PC-3 (cell line): ENCODE data around the gene ANXA6. TPM values are rescaled to one million over a fixed set of nuclear protein-coding genes. Genes with fewer than 3 reads are reported as not detected.
A peak's percentile ranks its signal among the peaks of the same experiment; 100 is the strongest.

ENCODE experiments used
- ATAC-seq: fragments of 200-7000 bp; cut with Tn5 transposase; 2 replicates; pipeline ENCODE4 v1.9.1; 2020; ENCODE audit warnings: mild to moderate bottlenecking, moderate library complexity
- BruUV-seq: library from RNA; stranded (reverse); fragments of 400-500 nt; replicated peaks from 2 replicates; lab custom pipeline; 2021; lab: Mats Ljungman, UMichigan
- CTCF ChIA-PET: fragments of 300-600 bp; sonication (Branson Sonifier 250); formaldehyde crosslinking; loops from one replicate; lab custom pipeline; 2022; ENCODE audit warnings: antibody characterized with exemption; lab: Charles Lee
- POLR2A ChIA-PET: fragments of 300-600 bp; sonication (Branson Sonifier 250); formaldehyde crosslinking; loops from one replicate; lab custom pipeline; 2022; ENCODE audit warnings: antibody characterized with exemption; ENCODE audit not compliant: unreplicated experiment; lab: Charles Lee
- DNase-seq: peaks from one replicate; pipeline ENCODE4 v3.0.0-alpha.2; 2015
- H2AFZ ChIP-seq: fragments of 300-600 bp; sonication (generic); 2 replicates; pipeline ENCODE4 v1.6.0; 2016; ENCODE audit warnings: antibody characterized with exemption, low read length
- H3F3A ChIP-seq: fragments of 300-600 bp; sonication (generic); one replicate; pipeline ENCODE4 v1.6.0; 2017; ENCODE audit warnings: antibody characterized with exemption, low read length, control low read depth, mild to moderate bottlenecking; ENCODE audit not compliant: unreplicated experiment
- H3K27ac ChIP-seq: fragments of 300-600 bp; sonication (generic); 2 replicates; pipeline ENCODE4 v1.5.1; 2016; ENCODE audit warnings: mild to moderate bottlenecking, low read length
- H3K27me3 ChIP-seq: fragments of 300-600 bp; sonication (generic); 2 replicates; pipeline ENCODE4 v1.6.1; 2016; ENCODE audit warnings: low read length, mixed read lengths
- H3K36me3 ChIP-seq: fragments of 300-600 bp; sonication (generic); 2 replicates; pipeline ENCODE4 v1.6.1; 2016; ENCODE audit warnings: low read depth, mixed run types, low read length, mixed read lengths
- H3K4me1 ChIP-seq: fragments of 300-600 bp; sonication (generic); 2 replicates; pipeline ENCODE4 v1.5.1; 2016; ENCODE audit warnings: low read length; ENCODE audit not compliant: insufficient read depth
- H3K4me2 ChIP-seq: fragments of 300-600 bp; sonication (generic); 2 replicates; pipeline ENCODE4 v1.6.0; 2016; ENCODE audit warnings: low read length
- H3K4me3 ChIP-seq: fragments of 300-600 bp; sonication (generic); 2 replicates; pipeline ENCODE4 v1.5.1; 2016; ENCODE audit warnings: mild to moderate bottlenecking, low read length, mixed read lengths
- H3K79me2 ChIP-seq: fragments of 300-600 bp; sonication (generic); 2 replicates; pipeline ENCODE4 v1.6.1; 2017; ENCODE audit warnings: low read length, mixed read lengths
- H3K9ac ChIP-seq: fragments of 300-600 bp; sonication (generic); 2 replicates; pipeline ENCODE4 v1.6.0; 2016; ENCODE audit warnings: mild to moderate bottlenecking, low read length
- H3K9me2 ChIP-seq: fragments of 300-600 bp; sonication (generic); replicated peaks from 2 replicates; pipeline ENCODE4 v1.6.1; 2016; ENCODE audit warnings: mixed run types, low read length, mixed read lengths
- H3K9me3 ChIP-seq: fragments of 300-600 bp; sonication (generic); 2 replicates; pipeline ENCODE4 v1.6.1; 2016; ENCODE audit warnings: low read length, mixed read lengths
- H4K20me1 ChIP-seq: fragments of 300-600 bp; sonication (generic); 2 replicates; pipeline ENCODE4 v1.6.1; 2016; ENCODE audit warnings: low read length, mixed read lengths
- CTCF ChIP-seq: fragments of 300-600 bp; sonication (generic); conservative IDR thresholded peaks from 2 replicates; pipeline ENCODE4 v1.5.1; 2017; ENCODE audit warnings: antibody characterized with exemption, low read depth, mild to moderate bottlenecking, low read length
- EZH2 ChIP-seq: fragments of 300-600 bp; sonication (generic); IDR thresholded peaks from one replicate; pipeline ENCODE4 v1.6.1; 2017; ENCODE audit warnings: antibody characterized with exemption, mild to moderate bottlenecking, low read length; ENCODE audit not compliant: unreplicated experiment
- EZH2phosphoT487 ChIP-seq: fragments of 300-600 bp; sonication (generic); IDR thresholded peaks from 2 replicates; pipeline ENCODE4 v1.6.1; 2018; ENCODE audit warnings: mild to moderate bottlenecking, antibody characterized with exemption, low read length, borderline replicate concordance
- intact Hi-C: fragments of 100-400 bp; cut with micrococcal nuclease; formaldehyde crosslinking; loops from 2 replicates; pipeline ENCODE4 v1.9.0; 2023
- total RNA-seq: library from RNA; depleted of rRNA; stranded (reverse); fragments of >200 nt; gene quantifications from 2 replicates; pipeline ENCODE4 v1.2.3, GENCODE V29; 2014

The ANXA6 gene
- total RNA-seq, 1 experiment from 2014 or later: 122 TPM

GRCh38 chr5:151183456-151184245, 26.1 kb upstream of the ANXA6 start:
- Histone ChIP-seq H3K36me3 (no peaks in the 10 kb centered on the region), H4K20me1 (no peaks in the 10 kb centered on the region), H3K4me3 (no peak overlapping the region), H2AFZ (no peak overlapping the region), H3F3A (no peaks in the 10 kb centered on the region), H3K79me2 (no peaks in the 10 kb centered on the region), H3K4me1 (peaks cover 16% of the 10 kb centered on the region), H3K27ac (peak overlapping the region; percentile 69), H3K9ac (peak overlapping the region; percentile 11; the same call in 1 of the 2 replicates), H3K27me3 (no peaks in the 10 kb centered on the region), H3K9me3 (no peaks in the 10 kb centered on the region), H3K4me2 (peak overlapping the region; percentile 36), H3K9me2 (no peaks in the 10 kb centered on the region)
- CTCF ChIA-PET: no interaction called here
- intact Hi-C loops: loop anchor here (1.0 kb wide), 1 partner anchor 40 kb away; no protein-coding TSS in a partner anchor
- ATAC-seq (peak; percentile 99), DNase-seq (peak; percentile 69)
- POLR2A ChIA-PET: interaction anchor here (0.6 kb wide), 1 partner anchor 69 kb away, joined by 4 read pairs; no protein-coding TSS in a partner anchor
- TF ChIP-seq EZH2phosphoT487 (no peak), CTCF (no peak), EZH2 (no peak)
- no TSS peak for BruUV-seq

- ATAC-seq (no peak), DNase-seq (no peak)
- CTCF ChIA-PET: no interaction called here
- H3K4me1 ChIP-seq: peaks cover 16% of the 10 kb centered on the region
- no TSS peak for BruUV-seq
- no peak overlapping the region for H3K27ac ChIP-seq
- intact Hi-C loops: no loop called here
- H3K36me3 ChIP-seq: no peaks in the 10 kb centered on the region
- no peaks in the 10 kb centered on the region for H4K20me1 ChIP-seq
- no peaks in the 10 kb centered on the region for H3K9me2 ChIP-seq
- H3K9ac ChIP-seq: no peak overlapping the region
- H3K27me3 ChIP-seq: no peaks in the 10 kb centered on the region
- H3K9me3 ChIP-seq: no peaks in the 10 kb centered on the region
- no peak overlapping the region for H3K4me3 ChIP-seq
- H3F3A ChIP-seq: no peaks in the 10 kb centered on the region
- no peaks in the 10 kb centered on the region for H3K79me2 ChIP-seq
- POLR2A ChIA-PET: no interaction called here
- no peak overlapping the region for H3K4me2 ChIP-seq
- H2AFZ ChIP-seq: no peak overlapping the region
- no peak for TF ChIP-seq EZH2
- TF ChIP-seq CTCF: no peak
- TF ChIP-seq EZH2phosphoT487: no peak
Observed at GRCh38 chr5:151182976-151183375, 25.4 kb upstream of the ANXA6 start.

GRCh38 chr5:151182524-151182900, 24.9 kb upstream of the ANXA6 start:
- DNase-seq (no peak), ATAC-seq (no peak)
- no peaks in the 10 kb centered on the region for H3K27me3 ChIP-seq
- intact Hi-C loops: no loop called here
- H3K9me2 ChIP-seq: no peaks in the 10 kb centered on the region
- peaks cover 16% of the 10 kb centered on the region for H3K4me1 ChIP-seq
- no peak overlapping the region for H3K9ac ChIP-seq
- H3K36me3 ChIP-seq: no peaks in the 10 kb centered on the region
- no peaks in the 10 kb centered on the region for H3F3A ChIP-seq
- ChIA-PET CTCF (no interaction called here), POLR2A (no interaction called here)
- H3K27ac ChIP-seq: no peak overlapping the region
- H4K20me1 ChIP-seq: no peaks in the 10 kb centered on the region
- no peak overlapping the region for H3K4me2 ChIP-seq
- no peak for TF ChIP-seq CTCF
- no peak for TF ChIP-seq EZH2phosphoT487
- no peak for TF ChIP-seq EZH2
- BruUV-seq: no TSS peak
- no peak overlapping the region for H2AFZ ChIP-seq
- H3K4me3 ChIP-seq: no peak overlapping the region
- no peaks in the 10 kb centered on the region for H3K9me3 ChIP-seq
- no peaks in the 10 kb centered on the region for H3K79me2 ChIP-seq
